HG03060 (cell line): ENCODE data around the gene MMP3.
A peak's percentile ranks its signal among the peaks of the same experiment; 100 is the strongest.
"Not testable (repeated sequence)": the region's sequence is repeated elsewhere in the genome, so short reads cannot be mapped to it uniquely, and the experiment has no call there.

Experiments used
- ATAC-seq: cut with Tn5 transposase; IDR thresholded peaks from one replicate; pipeline ENCODE4 v1.9.1; 2021; ENCODE audit warnings: low read depth, moderate number of reproducible peaks; ENCODE audit not compliant: unreplicated experiment

MMP3 gene

DNA sequence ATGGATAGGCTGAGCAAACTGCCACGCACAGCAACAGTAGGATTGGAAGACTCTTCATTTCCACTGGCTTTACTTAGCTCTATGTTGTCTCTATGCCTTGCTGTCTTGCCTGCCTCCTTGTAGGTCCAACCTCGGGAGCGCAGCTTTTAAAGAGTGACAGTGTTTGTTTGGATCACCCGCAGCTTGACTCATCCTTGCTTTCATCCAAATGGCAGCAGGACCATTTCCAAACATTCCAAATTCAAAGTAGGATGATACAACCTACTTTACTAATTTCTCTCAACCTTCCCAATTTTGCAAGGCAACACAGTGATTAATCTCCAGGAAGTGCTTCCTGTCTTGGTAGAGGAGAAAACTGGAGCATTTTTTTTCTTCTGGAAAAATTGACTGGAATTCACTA, at the start of gene MMP3:
Gene MMP3, minus strand, starts transcription at position 121 of the 400 bp plus-strand sequence. Its CDS starts 63 bp downstream, at position 58.
- no peak for ATAC-seq

DNA sequence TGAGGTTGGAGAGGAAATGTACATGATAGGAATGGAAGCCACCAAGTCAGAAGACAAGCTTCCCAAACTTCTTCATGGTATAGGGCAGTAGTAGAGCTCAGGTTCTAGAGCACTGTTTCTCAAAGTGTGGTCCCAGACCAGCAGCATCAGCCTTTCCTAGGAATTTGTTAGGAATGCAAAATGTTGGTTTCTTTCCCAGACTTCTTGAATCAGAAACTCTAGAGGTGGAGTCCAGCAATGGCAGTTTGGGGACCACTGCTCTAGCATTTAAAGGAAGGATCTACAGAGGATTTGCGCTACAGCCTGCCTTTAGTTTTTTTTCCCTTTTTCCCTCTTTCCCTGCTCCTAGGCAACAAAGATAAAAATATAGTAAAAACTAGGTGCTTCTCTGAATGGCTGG, 48.3 kb upstream of the MMP3 start:
- ATAC-seq = no peak

DNA sequence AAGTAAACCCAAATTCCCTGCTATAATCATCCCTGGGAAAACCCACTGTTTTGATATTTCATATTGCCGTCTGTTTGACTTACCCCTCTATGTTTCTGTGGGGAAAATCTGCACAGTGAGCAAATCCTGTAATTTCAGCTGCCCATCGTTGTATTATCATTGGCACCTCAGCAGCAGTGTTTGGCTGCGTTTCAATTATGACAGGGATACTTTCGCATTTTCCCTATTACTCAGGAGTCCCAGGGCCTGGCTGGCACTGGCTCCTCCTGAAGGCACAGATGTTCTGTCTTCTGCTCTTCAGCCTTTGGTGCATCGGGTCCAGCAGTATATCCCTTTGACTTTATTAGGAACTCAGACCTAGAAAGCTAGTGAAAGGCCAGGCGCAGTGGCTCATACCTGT, 43.6 kb upstream of the MMP3 start:
- no peak for ATAC-seq

DNA sequence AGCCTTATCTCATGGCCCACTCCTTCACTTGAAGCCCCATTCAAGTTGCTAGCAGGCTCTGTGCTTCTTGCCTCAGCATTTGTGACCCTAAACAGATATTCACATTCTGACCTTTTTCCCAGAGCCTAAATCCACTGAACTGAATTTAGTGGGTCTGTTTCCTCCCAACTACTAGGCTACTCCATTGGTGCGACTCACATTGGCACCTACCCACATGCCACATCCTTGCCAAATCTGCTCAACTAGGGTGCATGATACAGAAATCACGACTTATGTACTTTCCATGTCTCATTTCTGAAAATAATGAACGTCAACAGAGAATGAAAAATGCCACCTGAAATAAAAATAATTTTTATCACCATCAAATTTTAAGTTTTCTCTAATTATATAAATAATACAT, 39.7 kb upstream of the MMP3 start:
- no peak for ATAC-seq

DNA sequence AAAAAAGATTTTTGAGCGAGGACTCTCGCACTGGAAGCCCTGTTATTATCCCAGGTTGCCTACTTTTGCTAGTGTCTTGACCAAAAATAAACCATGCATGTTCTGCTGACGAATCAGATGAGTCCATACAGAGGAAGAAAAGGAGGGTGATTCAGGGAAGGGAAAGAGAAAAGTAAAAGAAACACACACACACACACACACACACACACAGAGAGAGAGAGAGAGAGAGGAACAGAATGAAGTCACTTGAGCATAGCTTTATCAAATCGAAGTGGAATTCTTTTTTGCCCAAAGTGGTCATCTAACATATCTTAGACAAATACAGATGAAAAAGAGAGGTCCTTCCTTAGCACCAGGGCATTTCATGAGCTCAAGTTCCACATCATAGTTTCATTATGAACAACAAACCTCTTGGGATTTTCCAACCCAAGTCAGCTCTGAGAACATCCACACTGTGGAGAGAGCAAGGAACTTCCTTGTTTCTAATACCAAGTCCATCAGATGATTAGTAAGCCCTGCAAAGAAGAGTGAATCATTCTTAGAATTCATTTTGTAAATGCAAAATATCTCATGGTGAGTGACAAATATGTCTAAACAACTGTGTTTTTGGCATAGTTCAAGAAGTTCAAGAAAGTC, 39.1 kb upstream of the MMP3 start:
- peak; percentile 82 for ATAC-seq

DNA sequence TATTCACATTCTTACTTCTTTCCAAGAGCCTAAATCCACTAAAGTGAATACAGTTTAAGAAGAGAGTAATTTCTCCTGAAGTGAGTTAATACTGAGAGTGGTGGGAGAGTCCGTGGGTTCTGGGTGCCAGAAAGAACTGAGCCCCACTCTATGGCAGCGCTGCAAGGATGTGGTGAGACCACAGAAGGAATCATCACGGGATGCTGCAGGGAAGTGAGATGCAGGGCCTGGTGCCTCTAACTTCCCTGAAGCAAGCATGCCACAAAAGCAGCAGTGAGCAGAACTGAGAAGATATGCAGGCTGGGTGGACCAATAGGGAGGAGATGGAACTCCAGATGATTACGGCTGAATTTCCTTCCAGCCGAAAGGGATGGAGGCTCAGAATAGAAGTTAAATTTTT, 36.4 kb upstream of the MMP3 start:
- ATAC-seq = no peak

DNA sequence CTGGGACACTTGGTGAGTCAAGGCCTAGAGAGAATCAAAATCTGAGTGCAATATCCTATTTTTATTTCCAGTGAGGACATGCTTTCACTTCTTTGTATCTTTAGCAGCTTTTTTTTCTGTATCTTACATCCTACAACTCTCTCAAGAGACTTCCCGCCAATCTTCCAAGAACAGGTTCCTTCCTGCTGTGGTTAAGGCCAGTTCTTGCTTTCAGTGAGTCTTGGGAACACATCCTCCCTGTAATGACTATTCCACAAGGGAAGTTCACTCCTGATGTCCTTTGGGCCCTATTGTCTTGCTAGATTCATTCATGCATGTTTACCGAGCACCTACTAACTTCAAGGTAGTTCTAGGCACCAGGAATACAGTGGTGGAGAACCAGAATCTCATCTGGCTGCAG, 35.2 kb upstream of the MMP3 start:
- ATAC-seq = no peak

DNA sequence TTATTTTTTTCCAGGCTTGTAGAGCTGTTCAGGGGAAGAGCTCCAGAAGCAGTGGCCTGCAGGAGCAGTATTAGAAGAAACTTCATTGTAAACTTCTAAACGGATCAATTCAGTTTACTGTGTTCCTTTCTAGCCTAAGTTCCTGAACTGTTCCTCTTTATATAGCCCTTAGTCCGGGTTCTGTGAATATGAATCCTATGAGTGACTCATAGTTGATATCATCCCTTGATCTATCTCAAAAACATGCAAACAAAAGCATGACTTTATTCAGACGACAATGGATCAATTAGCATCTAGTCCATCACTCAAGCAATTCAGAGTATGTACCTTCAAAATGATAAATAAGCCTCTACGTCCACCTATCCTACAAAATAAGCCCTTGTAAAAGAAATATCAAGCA, 31.4 kb upstream of the MMP3 start, which contains the start of gene MMP12:
Gene MMP12, minus strand, starts transcription at position 131 of the 400 bp plus-strand sequence. Its CDS starts 45 bp downstream, at position 86.
- ATAC-seq = no peak

DNA sequence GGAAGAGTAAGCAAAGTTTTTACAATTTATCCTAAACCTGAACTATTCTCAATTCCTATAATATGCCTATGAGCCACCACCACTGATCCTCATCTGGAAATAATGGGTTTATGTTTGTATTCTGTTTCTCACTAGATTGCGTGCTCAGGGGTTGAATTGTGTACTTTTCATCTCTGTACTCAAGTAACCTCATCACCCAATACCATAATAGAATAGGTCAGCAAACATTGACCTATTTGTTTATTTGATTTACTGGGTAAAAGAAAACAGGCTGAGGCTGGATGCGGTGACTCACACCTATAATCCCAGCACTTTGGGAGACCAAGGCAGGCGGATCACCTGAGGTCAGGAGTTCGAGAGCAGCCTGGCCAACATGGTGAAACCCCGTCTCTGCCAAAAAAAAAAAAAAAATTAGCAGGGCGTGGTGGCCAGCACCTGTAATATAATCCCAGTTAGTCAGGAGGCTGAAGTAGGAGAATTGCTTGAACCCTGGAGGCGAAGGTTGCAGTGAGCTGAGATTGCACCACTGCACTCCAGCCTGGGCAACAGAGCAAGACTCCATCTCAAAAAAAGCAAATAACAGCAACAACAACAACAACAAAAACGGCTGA, 26.1 kb upstream of the MMP3 start:
- not testable (repeated sequence) for ATAC-seq

DNA sequence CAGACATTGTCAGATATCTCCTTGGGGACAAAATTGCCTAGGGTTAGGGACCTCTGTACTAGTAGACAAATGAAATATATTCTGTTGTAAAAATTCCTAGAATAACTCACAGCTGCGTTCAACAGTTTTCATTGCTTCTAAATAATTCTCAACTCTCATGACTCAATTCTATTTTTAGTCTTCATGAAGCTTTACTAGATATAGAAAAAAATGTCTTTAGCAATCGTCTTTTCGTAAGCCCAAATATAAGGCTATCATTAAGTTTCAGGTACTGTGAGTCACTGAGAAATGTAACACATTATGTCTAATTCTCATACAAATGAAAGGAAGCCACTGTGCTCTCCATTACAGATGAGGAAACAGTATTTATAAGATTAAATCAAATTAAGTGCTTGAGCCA, 24.9 kb upstream of the MMP3 start:
- ATAC-seq = no peak

DNA sequence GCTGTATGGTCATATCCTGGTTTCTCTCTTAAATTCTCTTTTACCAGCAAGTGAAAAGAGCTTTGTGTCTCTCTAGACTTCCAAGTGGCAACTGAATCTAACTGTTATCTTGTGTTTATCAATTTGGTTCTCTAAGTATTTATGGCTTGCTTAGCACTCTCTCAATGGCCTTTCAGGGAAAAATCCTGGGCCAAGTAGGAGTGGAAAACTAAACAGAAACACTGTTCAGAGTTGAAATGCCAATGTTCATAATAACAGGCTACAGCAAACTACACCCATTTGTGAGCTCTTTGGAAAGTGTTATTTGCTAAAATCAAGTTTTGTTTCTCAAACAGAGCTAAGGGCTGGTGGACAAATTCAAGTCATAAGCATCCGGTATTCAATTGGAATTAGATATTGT, 21.3 kb upstream of the MMP3 start:
- no peak for ATAC-seq

DNA sequence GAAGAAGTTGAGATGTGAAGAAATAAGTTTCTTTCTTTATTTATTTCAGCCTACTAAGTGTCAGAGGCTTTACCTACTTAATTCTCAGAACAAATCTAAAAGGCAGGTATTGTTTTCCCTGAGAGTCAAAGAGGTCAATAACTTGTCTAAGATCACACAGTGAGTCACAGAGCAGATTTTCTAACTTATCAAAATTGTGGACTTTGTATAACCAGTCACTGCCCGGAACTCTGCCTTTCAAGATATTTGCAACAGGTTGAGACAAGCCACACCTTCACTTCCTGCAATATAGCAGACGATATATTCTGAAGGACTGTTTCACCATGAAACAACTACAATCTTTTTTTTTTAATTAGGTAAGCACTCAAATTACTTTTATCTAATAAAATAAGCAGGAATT, 10.5 kb upstream of the MMP3 start:
- ATAC-seq = no peak

DNA sequence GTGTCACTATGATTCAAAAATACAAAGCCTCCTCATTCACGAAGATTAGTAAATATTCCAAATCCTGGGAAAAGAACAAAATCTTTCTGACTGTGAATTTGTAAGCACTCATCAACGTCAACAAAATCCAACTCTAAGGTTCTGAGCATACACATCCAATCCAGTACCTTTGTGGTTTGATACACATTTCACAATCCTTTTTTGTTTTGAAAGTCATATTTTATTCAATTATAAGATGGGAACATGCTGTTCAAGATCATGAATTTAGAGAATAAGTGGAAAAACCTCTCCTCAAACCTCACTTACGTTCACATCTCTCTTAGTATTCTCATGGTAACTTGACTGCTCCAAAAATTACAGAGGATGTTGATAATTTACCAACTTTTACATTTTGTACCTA, 9.6 kb upstream of the MMP3 start:
- no peak for ATAC-seq

DNA sequence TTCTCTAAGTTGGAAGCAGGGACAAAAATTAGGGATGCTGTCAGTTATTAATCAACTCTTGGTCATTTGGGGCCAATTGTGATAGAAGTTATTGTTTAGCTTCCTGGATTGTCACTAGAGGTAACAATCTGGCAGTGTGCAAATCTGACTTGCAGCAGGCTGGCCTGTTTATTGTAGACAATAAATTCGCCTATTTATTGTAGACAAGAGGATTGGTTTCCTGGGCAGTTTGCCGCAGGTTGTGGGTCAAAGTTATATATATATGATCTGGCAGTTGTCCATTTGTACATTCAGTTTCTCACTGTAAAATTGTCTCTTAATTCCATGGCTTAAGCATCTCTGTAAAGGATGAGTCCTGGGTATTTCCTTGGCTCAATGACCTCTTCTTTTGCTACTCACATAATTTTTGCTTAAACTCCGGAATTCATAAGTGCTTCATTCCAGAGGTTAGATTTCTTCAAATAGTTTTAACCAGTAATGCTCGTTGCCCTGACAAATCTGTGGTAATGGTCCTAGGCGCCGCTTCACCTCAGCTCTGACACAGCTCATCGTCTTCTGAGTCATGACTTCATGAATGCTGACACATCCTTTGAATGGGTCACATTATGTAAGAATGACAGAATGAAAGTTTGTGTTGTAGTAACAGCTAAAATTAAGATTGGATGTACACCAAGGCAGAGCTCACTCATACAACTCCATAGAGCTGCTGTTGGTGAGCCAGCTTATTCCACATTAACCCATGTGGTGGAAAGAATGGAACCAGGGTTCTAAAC, 7.8 kb upstream of the MMP3 start:
- ATAC-seq = no peak

DNA sequence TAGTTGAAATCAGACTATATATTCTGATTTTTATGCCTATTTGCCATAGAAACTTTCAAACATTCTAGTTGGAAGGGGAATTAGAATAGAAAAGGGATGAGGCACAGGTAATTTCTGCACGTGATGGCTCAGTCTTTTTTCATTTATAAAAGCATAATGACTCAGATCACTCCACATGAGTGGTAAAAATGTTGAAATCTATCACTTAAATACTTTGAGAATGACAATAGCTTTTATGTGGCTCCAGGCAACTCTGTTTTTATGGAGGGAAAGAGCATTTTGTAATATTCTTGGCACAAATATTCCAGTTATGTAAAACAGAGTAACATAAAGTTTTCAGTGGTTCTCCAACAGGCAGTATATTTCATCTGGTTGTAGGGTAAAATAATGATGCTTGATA, 5.9 kb upstream of the MMP3 start:
- no peak for ATAC-seq

DNA sequence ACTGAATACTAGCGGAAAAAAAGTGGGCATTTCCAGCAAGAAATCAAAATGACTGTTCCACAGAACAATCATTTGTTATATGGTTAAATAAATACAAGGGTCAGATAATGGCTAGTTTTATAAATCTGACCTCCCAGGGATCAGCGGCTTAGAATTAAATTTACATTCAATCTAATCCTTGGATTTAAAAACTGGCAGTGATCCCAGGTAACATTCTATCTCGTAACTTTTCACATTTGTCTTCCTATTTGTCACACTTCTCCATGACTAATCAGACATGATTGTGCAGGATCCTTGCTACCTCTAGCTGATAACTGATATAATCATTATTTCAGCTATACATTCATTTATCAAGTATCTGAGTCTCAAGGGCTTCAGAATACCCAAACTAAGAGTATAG, 2.9 kb upstream of the MMP3 start:
- ATAC-seq = no peak

DNA sequence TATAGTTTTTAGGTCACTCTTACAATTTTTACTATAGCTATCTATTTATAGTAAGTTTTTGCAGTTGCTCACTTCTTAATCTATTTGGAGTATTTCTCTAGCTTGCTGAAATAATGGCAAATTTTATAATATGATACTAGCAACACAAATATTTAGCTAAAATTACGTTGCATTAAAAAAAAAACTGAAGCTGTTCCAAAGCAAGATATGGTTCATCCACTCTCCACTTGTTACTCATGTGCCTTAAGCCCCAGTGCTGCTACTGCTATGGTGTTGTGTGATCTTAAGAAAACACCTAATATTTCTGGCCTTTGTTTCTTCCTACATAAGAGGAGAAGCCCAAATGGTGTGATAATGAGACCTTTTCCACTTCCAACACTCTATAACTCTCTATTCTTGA, 479 bp downstream of the MMP3 start:
- ATAC-seq = no peak

DNA sequence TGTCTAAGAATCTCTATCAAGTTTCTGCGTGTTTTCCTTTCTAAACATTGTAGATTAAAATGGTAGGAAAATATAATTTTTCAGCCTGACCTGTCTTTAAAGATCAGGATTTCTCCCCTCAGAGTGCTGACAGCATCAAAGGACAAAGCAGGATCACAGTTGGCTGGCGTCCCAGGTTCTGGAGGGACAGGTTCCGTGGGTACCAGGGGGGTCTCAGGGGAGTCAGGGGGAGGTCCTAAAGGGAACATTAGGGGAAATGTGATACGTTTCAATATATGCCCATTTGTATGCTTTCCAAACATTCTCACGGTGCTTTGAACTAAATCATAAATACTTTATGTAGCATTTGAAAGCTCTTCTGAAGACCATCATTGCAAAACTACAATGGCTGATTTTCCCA, 3.4 kb downstream of the MMP3 start:
- ATAC-seq = no peak

DNA sequence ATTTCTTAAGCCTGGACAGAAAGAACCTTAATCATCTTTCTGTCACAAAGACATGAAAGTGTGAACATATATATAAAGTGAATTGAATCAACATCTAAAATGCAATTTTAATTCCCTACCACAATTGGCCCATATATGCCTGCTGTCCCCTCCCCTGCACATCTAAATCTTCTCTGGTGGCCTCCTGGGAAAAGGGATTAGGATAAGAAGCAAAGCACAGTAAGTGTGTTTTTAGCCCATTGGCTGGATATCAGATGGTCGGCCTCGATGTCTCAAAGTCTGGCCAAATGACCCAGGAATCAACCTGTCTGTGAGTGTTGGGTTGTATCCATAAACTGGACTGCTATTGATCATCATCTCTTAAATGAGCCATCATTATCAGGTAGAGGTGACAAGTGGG, 5.8 kb downstream of the MMP3 start:
- ATAC-seq = no peak

DNA sequence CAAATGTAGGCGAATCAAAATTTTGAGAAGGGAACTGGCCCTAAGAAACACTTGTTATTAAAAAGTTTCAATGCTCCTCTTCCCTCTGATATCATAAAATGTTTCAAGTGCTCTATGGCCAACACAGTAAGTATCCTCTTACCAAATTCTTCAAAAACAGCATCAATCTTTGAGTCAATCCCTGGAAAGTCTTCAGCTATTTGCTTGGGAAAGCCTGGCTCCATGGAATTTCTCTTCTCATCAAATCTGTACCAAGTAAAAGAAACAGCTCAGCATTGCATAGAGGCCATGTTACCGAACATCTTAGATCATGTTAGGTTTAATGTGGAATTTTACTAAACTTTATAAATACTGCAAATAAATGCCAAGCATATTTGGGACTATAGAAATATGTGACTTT, 6.3 kb downstream of the MMP3 start:
- ATAC-seq = no peak

DNA sequence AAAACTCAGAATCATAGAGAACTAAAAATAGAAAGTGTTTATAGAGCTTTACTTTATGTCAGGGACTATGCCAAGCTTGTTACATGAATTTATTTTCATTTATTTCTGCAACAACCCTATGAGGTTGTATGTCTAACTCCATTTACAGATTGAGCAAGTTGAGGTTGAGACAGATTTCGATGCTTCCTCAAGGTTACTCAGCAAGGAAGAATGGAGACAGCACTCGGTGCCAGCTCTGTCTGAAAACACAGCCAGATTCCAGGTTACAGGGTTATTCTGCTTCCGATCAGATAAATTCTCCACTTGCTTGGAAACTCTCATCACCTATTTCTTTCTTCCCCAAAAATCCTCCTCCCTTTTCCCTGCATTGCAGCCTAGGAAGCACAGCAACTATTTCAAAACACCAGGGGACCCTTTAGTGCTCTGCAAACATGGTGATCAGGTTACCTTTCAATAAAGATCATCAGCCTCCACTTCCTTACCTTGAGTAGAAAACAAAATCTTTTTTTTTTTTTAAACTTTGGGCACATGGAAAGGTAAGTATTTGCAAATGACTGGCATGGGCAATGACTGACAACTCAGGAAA, 7.0 kb downstream of the MMP3 start:
- no peak for ATAC-seq
